Pons (tissue), 1 donor: Measurements from ENCODE around the gene RAB6D.
"Not testable (repeated sequence)": the region's sequence is repeated elsewhere in the genome, so short reads cannot be mapped to it uniquely, and the experiment has no call there.

ENCODE experiments used
- DNase-seq: peaks from one replicate; pipeline ENCODE4 v3.0.0-alpha.2; 2016; ENCODE audit warnings: low spot score

Gene RAB6D

DNA sequence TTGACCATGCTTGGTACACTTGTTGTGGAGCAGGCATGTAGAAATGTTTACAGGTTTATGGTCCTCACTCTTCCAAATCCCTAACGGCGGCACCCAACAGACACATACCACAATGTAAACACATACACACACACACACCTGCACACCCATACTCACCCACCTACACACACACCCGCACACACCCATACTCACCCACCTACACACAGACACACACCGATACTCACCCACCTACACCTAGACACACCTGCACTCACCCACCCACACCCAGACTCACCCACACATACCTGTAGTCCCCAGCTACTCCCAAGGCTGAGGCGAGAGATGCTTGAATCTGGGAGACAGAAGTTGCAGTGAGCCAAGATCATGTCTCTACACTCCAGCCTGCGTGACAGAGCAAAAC, 1.5 kb upstream of the RAB6D start:
- no peak for DNase-seq

DNA sequence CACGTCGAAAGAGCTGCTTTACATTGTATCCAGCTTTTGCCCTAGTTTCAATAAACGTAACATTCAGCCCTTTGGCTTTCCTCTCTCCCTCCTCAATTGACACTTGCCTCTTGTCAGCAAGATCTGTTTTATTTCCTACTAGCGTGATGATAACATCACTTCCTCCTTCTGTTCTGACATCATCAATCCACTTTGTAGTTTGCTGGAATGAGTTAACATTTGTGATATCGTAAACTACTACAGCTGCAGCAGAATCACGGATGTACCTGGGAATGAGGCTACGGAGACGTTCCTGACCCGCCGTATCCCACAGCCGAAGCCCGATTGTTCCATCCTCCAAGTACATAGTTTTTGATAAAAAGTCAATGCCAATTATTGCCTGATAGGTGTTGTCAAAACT, 755 bp downstream of the RAB6D start:
- not testable (repeated sequence) for DNase-seq

- not testable (repeated sequence) for DNase-seq
Observed at GRCh38 chr2:131361773-131362172, 2.2 kb downstream of the RAB6D start.

DNA sequence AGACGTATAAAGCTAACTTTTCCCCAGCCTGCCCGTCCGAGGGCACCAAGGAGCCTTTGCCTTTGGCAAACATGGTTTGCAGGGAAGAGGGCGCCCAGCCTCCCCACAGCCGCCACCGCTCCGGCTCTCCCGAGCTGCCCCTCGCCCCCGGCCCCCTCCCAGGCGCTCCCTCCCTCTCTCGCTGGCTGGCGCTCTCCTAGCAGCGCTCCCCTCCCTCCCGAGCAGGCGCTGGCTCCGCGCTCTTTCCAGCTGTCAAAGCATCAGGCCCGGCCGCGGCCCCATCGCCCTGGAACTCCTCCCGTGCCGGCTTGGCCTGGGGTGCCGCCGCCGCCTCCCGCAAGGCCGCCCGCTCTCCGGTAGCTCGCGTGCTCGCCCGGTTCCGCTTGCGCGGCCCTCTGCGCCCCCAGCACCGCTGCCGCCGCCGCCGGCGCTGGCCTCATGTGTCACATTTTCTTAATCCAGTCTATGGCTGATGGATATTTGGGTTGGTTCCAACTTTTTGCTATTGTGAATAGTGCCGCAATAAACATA, 10.7 kb downstream of the RAB6D start:
- not testable (repeated sequence) for DNase-seq

- DNase-seq, result no peak
Observed at GRCh38 chr2:131349021-131349420, 14.9 kb downstream of the RAB6D start.

- not testable (repeated sequence) for DNase-seq
Observed at GRCh38 chr2:131347035-131347434, 16.9 kb downstream of the RAB6D start.

DNA sequence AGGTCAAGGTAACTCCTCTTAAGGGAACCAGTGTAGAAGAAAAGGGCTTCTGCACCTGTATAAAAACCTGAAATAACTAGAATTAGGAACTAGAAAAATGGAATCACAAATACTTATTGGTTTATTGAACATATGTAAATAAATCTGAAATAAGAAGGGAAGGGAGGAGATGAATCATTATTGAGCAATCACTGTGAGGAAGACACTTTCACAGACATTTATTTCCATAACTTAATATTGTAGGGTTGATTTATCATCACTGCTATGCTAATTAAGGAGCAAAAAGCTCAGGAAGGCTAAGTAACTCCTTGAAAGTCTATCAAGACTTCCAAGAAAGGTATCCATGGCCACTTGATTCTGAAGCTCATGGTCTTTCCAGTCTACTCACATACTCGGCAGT, 24.7 kb downstream of the RAB6D start:
- DNase-seq, result not testable (repeated sequence)

DNA sequence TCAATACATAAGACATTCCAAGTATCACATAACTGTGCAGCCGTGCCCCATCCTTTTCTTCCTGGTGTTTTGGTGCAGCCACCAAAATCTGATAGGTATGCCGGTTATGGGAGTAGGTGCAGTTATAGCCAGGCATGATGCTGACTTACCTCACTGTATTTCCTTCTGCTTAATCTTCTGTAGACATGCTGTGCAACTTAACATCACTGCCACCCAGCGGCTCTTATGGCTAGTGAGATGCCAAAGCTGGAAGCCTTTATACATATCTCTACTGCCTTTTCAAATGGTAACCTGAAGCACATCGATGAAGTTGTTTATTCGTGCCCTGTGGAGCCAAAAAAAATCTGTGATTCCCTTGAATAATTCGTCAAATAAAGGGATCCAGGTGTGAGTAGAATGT, 28.6 kb downstream of the RAB6D start:
- DNase-seq, result peak; percentile 68

- not testable (repeated sequence) for DNase-seq
Observed at GRCh38 chr2:131332709-131333108, 31.3 kb downstream of the RAB6D start.

GRCh38 chr2:131331000-131331399, 33.0 kb downstream of the RAB6D start:
- DNase-seq, result not testable (repeated sequence)

DNA sequence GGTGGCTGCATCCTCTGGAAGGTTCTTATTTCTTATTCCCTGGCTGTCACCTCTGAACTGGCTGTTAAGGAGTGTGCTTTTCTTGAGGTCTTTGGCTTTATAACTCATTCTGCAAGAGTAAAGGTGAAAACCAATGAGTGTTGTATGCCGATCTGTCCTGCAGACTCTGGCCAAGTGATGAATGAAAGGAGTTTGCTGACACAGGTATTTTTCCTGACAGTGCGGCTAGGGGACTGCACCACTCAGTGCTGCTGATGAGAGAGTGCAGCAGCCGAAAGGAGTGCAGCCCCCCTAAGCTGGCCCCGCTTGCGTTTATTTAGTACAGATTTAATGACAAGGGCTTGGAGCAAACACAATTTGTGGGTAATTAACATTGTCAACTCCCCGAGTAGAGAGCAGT, 41.8 kb downstream of the RAB6D start:
- no peak for DNase-seq

- DNase-seq, result not testable (repeated sequence)
Observed at GRCh38 chr2:131321344-131321743, 42.6 kb downstream of the RAB6D start.

GRCh38 chr2:131311001-131311400, 53.0 kb downstream of the RAB6D start:
- not testable (repeated sequence) for DNase-seq
